Esophagus mucosa (tissue), 1 donor: ENCODE measurements around the gene SOX2. TPM values are rescaled to one million over a fixed set of nuclear protein-coding genes. Genes with fewer than 3 reads are reported as not detected.

ENCODE experiments used
- ATAC-seq: fragments of 200-7000 bp; cut with Tn5 transposase; one replicate; pipeline ENCODE4 v1.9.1; 2020
- total RNA-seq: library from RNA; stranded (reverse); gene quantifications from one replicate; pipeline ENCODE4 v1.2.4, GENCODE V29; 2023
- donor health status: DM: yes; HTN: yes; CAD: no.

SOX2 gene
- total RNA-seq, 1 donor from 2014 or later: 16.0 TPM

DNA sequence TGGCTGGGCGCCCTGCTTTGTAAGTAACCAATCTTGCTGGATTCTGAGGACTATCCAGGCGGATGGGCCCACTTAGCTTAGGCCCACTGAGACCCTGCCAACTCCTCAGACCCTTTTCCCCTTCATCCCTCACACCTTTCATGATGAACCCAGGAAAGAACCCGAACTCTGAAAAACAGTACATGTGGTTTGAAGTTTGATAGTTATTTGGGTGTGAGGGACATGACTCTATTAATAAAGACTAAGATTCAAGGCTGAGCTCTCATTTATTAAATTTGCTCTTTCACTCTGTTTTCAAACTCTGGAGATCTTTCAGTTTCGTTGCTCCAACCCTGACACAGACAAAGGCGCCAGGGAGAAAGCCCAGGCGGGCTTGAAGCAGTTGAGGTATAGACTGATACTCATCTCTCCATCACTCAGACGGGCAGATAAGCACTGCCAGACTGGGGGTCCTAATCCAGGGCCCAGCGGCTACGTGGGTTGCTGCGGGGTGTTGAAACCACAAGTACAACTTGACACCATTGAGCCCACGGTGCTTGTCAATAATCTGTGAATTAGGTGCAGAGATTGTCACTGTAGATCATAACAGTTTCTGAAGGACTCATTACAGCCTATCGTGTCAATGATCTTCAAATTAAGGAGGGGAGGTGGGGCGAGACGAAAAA is 7.2 kb upstream of the SOX2 start:
- no peak for ATAC-seq

- ATAC-seq: no peak
Measured at GRCh38 chr3:181705086-181705480, 6.6 kb upstream of the SOX2 start.

GRCh38 chr3:181707980-181708379 is 3.7 kb upstream of the SOX2 start:
- ATAC-seq: no peak

DNA sequence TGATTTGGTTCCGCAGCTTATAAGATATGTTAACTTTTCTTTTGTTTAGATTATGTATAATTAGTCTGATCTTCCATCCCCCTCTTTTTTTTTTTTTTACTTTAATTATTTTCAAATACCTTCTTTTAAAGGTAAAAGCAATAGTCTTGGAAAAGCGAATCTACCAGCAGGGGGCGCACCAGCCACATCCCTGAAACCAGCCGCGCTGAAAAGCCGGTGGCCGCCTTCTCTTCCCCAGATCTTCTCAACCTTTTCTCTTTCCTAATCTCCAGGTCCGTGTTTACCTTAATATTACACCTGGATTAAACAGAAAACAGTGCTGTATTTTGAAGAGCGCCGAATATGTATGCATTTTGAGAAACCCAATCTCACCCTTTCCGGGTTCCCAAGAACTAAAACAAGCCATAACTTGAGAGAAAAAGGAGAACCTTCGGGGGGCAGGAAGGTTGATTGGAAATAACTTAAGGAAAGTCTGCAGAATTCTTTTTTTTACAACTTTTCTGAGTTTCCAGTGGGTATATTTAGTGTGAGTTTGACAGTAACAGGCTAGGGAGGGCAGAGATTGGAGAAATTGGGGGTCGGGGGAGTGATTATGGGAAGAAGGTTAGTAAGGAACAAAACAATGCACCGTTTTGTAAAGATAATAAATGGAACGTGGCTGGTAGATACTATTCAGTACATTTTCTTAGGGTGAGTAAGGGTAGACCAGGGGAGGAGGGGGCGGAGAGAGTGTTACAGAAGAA is 2.0 kb upstream of the SOX2 start:
- ATAC-seq: no peak

- no peak for ATAC-seq
Measured at GRCh38 chr3:181710345-181711291, 1.1 kb upstream of the SOX2 start.

DNA sequence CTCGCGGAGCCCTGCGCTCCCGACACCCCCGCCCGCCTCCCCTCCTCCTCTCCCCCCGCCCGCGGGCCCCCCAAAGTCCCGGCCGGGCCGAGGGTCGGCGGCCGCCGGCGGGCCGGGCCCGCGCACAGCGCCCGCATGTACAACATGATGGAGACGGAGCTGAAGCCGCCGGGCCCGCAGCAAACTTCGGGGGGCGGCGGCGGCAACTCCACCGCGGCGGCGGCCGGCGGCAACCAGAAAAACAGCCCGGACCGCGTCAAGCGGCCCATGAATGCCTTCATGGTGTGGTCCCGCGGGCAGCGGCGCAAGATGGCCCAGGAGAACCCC is 464 bp downstream of the SOX2 start:
- ATAC-seq: no peak

DNA sequence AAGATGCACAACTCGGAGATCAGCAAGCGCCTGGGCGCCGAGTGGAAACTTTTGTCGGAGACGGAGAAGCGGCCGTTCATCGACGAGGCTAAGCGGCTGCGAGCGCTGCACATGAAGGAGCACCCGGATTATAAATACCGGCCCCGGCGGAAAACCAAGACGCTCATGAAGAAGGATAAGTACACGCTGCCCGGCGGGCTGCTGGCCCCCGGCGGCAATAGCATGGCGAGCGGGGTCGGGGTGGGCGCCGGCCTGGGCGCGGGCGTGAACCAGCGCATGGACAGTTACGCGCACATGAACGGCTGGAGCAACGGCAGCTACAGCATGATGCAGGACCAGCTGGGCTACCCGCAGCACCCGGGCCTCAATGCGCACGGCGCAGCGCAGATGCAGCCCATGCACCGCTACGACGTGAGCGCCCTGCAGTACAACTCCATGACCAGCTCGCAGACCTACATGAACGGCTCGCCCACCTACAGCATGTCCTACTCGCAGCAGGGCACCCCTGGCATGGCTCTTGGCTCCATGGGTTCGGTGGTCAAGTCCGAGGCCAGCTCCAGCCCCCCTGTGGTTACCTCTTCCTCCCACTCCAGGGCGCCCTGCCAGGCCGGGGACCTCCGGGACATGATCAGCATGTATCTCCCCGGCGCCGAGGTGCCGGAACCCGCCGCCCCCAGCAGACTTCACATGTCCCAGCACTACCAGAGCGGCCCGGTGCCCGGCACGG is 991 bp downstream of the SOX2 start:
- peak; percentile 36 for ATAC-seq

DNA sequence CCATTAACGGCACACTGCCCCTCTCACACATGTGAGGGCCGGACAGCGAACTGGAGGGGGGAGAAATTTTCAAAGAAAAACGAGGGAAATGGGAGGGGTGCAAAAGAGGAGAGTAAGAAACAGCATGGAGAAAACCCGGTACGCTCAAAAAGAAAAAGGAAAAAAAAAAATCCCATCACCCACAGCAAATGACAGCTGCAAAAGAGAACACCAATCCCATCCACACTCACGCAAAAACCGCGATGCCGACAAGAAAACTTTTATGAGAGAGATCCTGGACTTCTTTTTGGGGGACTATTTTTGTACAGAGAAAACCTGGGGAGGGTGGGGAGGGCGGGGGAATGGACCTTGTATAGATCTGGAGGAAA is 1.5 kb downstream of the SOX2 start:
- no peak for ATAC-seq

DNA sequence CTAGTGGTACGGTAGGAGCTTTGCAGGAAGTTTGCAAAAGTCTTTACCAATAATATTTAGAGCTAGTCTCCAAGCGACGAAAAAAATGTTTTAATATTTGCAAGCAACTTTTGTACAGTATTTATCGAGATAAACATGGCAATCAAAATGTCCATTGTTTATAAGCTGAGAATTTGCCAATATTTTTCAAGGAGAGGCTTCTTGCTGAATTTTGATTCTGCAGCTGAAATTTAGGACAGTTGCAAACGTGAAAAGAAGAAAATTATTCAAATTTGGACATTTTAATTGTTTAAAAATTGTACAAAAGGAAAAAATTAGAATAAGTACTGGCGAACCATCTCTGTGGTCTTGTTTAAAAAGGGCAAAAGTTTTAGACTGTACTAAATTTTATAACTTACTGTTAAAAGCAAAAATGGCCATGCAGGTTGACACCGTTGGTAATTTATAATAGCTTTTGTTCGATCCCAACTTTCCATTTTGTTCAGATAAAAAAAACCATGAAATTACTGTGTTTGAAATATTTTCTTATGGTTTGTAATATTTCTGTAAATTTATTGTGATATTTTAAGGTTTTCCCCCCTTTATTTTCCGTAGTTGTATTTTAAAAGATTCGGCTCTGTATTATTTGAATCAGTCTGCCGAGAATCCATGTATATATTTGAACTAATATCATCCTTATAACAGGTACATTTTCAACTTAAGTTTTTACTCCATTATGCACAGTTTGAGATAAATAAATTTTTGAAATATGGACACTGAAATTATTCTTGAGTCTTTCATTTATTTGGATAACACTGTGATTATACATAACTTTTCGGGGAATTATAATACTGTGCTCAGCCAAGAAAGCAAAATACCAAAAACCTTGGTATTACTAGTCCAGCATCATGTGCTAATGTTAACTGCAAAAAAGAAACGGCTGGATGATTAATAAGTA is 2.2 kb downstream of the SOX2 start:
- ATAC-seq: no peak

GRCh38 chr3:181715571-181716340 is 4.0 kb downstream of the SOX2 start:
- no peak for ATAC-seq

DNA sequence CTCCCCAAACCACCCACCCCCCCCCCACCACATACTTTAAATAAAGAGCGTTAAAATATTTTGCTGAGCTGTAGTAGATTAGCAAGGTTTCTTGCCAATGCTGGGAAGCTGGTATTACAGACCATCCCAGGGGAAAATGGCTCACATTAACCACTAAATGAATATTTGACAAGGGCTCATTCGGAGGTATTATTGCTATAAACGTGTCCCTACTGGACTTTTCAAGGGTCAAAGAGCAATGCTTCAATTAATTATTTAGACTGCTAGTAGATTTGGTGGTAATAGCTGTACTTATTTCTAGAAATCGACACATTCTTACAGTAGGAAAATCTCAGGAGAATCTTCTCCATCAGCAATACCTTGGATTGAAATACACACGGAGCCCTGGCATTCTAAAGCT is 5.2 kb downstream of the SOX2 start:
- no peak for ATAC-seq

- no peak for ATAC-seq
Measured at GRCh38 chr3:181717549-181718171, 5.9 kb downstream of the SOX2 start.

GRCh38 chr3:181718369-181718768 is 6.6 kb downstream of the SOX2 start:
- ATAC-seq: no peak

DNA sequence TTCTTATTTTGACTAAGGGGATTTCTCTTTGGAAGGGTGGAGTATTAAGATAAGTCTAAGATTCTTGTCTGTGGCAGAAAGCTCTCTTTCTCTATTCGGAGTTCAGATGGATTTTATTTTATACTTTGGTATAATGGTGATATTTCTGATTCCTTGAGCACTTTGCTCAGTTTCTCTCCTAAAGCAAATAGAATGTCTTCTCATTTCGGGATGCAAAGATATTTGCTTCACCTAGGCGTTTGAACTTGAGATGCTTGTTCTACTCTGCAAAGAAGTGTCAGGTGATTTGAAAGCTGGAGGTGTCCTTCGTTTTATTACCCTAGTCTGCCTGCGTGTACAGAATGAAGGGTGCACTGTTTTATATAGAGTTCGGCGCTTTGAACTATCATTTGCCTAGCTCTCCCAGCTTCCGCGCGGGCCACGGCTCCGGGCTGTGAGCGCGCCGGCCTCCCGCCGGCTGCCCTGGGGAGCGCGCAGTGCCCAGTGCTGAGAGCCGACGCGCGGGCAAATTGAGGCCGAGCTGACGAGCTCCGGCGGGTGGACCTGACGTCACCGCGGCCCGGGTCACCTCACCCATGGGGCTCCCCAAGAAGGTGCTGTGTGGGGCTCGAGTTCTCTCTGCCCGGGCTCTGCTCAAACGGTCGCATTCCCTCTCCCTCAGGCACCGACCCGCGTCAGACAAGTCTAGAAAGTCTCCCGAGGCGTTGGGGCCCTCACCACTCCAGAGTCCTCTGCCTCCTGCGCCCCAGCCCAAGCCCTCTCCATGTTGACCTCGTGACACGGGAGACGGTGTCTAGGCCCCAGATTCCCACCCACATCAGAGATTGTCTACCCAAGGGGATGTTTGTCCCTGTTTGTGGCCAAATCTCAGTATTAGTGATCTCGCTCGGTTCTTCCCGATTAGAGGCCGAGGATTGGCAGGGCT is 7.5 kb downstream of the SOX2 start:
- peak; percentile 67 for ATAC-seq

DNA sequence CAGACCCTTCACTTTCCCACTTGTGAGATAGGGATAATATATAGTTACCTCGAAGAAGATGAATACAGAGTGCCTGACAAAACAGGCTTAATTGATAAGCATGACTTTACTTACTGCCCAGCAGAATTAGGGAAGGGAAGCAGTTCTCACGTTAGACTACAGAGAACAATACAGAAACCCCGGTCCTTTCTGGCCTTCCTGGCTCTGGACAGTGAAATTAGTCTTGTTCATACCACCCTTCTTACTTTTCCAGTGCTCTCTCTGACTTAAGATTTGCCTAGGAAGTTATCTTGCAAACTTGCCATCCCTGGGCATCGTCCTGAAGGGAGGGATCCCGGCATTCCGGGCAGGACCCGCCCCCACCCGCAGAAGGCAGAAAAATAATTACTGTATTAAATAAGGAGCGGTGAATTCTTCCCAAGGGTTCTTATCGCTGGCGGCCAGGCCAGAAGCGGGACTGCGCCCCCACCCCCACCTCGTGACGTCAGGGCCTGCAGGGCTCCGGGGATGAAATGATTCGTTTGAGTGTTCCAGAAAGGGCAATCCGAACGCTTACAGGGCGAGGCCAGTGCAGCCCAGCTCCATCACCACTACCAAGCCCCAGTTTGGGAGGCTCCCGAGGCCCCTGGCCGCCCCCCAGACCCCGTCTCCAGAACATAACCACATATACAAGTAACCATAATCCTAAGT is 8.4 kb downstream of the SOX2 start:
- peak; percentile 47 for ATAC-seq

DNA sequence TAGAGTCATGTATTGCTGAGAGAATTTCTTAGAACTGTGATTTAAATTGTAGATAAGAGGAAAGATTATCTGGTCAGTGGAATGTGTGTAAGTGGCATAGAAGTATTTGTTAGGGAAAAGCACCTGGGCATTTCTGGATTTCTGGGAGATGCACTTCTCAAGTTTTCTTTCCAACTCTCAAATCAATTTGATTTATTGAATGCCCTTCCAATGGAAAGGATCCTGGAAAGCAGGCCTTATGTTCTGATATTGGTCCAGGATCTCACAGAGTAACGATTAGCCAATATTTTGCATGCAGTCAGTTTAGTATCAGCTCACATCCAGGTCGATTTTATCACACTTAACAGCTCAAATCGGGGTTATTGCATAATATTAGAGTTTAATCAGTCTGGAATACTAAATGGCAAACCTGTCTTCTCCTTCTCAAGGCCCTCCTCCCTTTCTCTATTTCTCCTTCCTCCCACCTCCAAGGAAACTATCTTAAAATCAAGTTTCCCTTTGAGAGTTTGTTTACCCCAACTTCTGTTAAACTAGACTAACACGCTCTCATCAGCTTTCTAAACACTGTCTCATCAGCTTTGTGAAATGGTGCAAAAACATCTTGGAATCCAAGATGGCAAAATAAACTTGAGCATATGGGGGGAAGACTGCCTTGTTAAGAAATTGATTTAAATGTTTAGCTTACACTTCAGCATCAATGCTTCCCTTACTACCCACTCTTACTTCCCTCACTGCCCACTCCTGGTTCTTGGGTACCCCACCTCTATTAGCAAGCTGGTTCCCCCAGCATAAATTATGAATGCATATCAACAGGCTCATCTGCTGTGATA is 9.5 kb downstream of the SOX2 start:
- ATAC-seq: no peak

- no peak for ATAC-seq
Measured at GRCh38 chr3:181722156-181722555, 10.4 kb downstream of the SOX2 start.
